Embryonic facial prominence (tissue), 1 donor: ENCODE data around the gene PPP1R14C.

ENCODE experiments used
- DNase-seq: peaks from one replicate; pipeline ENCODE4 v3.0.0-alpha.2; 2016; ENCODE audit errors: extremely low spot score

PPP1R14C gene

GRCh38 chr6:150195996-150196417 is 53.2 kb downstream of the PPP1R14C start:
- no peak for DNase-seq

- DNase-seq: no peak
Measured at GRCh38 chr6:150196942-150197745, 54.3 kb downstream of the PPP1R14C start.

- no peak for DNase-seq
Measured at GRCh38 chr6:150198532-150198931, 55.7 kb downstream of the PPP1R14C start.

- DNase-seq: no peak
Measured at GRCh38 chr6:150199241-150199640, 56.4 kb downstream of the PPP1R14C start.

GRCh38 chr6:150200428-150201100 is 57.7 kb downstream of the PPP1R14C start:
- no peak for DNase-seq

GRCh38 chr6:150201285-150201684 is 58.4 kb downstream of the PPP1R14C start:
- DNase-seq: no peak

- DNase-seq: no peak
Measured at GRCh38 chr6:150201772-150202329, 59.0 kb downstream of the PPP1R14C start.

GRCh38 chr6:150202404-150202803 is 59.6 kb downstream of the PPP1R14C start:
- DNase-seq: no peak

- no peak for DNase-seq
Measured at GRCh38 chr6:150202934-150203333, 60.1 kb downstream of the PPP1R14C start.

- no peak for DNase-seq
Measured at GRCh38 chr6:150203378-150203777, 60.5 kb downstream of the PPP1R14C start.

- DNase-seq: no peak
Measured at GRCh38 chr6:150203871-150204545, 61.2 kb downstream of the PPP1R14C start.

- DNase-seq: no peak
Measured at GRCh38 chr6:150204705-150205472, 62.0 kb downstream of the PPP1R14C start.

GRCh38 chr6:150207931-150208570 is 65.2 kb downstream of the PPP1R14C start:
- DNase-seq: no peak

GRCh38 chr6:150208611-150209352 is 65.9 kb downstream of the PPP1R14C start:
- DNase-seq: no peak

- no peak for DNase-seq
Measured at GRCh38 chr6:150209415-150209814, 66.6 kb downstream of the PPP1R14C start.

GRCh38 chr6:150211700-150212511 is 69.1 kb downstream of the PPP1R14C start:
- DNase-seq: no peak

- DNase-seq: no peak
Measured at GRCh38 chr6:150212778-150213177, 69.9 kb downstream of the PPP1R14C start.

- DNase-seq: no peak
Measured at GRCh38 chr6:150213301-150213700, 70.5 kb downstream of the PPP1R14C start.

GRCh38 chr6:150214310-150214709 is 71.5 kb downstream of the PPP1R14C start:
- no peak for DNase-seq
